ENCODE results near the gene BTBD8.

BTBD8 gene

GRCh38 chr1:92094595-92094994 is 14.4 kb downstream of the BTBD8 start:
- DNase-seq: no peak

- DNase-seq: no peak
These were observed 15.7 kb downstream of the BTBD8 start for GRCh38 chr1:92095874-92096273.

GRCh38 chr1:92096317-92096716 is 16.2 kb downstream of the BTBD8 start:
- DNase-seq: no peak

- DNase-seq: no peak
These were observed 25.5 kb downstream of the BTBD8 start for GRCh38 chr1:92105546-92106081.

- no peak for DNase-seq
These were observed 28.5 kb downstream of the BTBD8 start for GRCh38 chr1:92108631-92109030.

- DNase-seq: no peak
These were observed 37.4 kb downstream of the BTBD8 start for GRCh38 chr1:92117526-92117925.

- DNase-seq: no peak
These were observed 38.7 kb downstream of the BTBD8 start for GRCh38 chr1:92118826-92119225.

GRCh38 chr1:92123868-92124267 is 43.7 kb downstream of the BTBD8 start:
- DNase-seq: no peak

GRCh38 chr1:92125204-92125603 is 45.1 kb downstream of the BTBD8 start:
- DNase-seq: no peak

GRCh38 chr1:92126088-92126487 is 45.9 kb downstream of the BTBD8 start:
- DNase-seq: no peak

- no peak for DNase-seq
These were observed 54.2 kb downstream of the BTBD8 start for GRCh38 chr1:92134331-92134730.

GRCh38 chr1:92136341-92136740 is 56.2 kb downstream of the BTBD8 start:
- DNase-seq: no peak

GRCh38 chr1:92154934-92155333 is 74.8 kb downstream of the BTBD8 start:
- DNase-seq: no peak

GRCh38 chr1:92159593-92159992 is 79.4 kb downstream of the BTBD8 start:
- DNase-seq: no peak

- DNase-seq: no peak
These were observed 85.2 kb downstream of the BTBD8 start for GRCh38 chr1:92165389-92165788.

- DNase-seq: no peak
These were observed 87.0 kb downstream of the BTBD8 start for GRCh38 chr1:92167151-92167550.

- peak; percentile 65 for DNase-seq
These were observed 88.5 kb downstream of the BTBD8 start for GRCh38 chr1:92168657-92169056.

GRCh38 chr1:92169214-92170005 is 89.3 kb downstream of the BTBD8 start:
- no peak for DNase-seq

- no peak for DNase-seq
These were observed 104.5 kb downstream of the BTBD8 start for GRCh38 chr1:92184632-92185031.

GRCh38 chr1:92186081-92186480 is 105.9 kb downstream of the BTBD8 start:
- DNase-seq: no peak

GRCh38 chr1:92188436-92189255 is 108.5 kb downstream of the BTBD8 start:
- no peak for DNase-seq

- no peak for DNase-seq
These were observed 111.6 kb downstream of the BTBD8 start for GRCh38 chr1:92191726-92192125.

- DNase-seq: no peak
These were observed 112.1 kb downstream of the BTBD8 start for GRCh38 chr1:92192246-92192645.

- no peak for DNase-seq
These were observed 114.4 kb downstream of the BTBD8 start for GRCh38 chr1:92194511-92194910.
